HFFc6 (cell line): ENCODE results near the gene ARID2. TPM values are rescaled to one million over a fixed set of nuclear protein-coding genes. Genes with fewer than 3 reads are reported as not detected.

Experiments used
- DNase-seq: peaks from one replicate; pipeline ENCODE4 v3.0.0-alpha.2; 2018
- H3K27ac Mint-ChIP-seq: 2 replicates; pipeline ENCODE4 v1.8.0; 2020; ENCODE audit warnings: mild to moderate bottlenecking, mixed read lengths
- H3K27me3 Mint-ChIP-seq: 2 replicates; pipeline ENCODE4 v1.8.0; 2021; ENCODE audit warnings: mild to moderate bottlenecking, moderate library complexity, mixed read lengths; ENCODE audit not compliant: insufficient read depth
- H3K36me3 Mint-ChIP-seq: 2 replicates; pipeline ENCODE4 v1.8.0; 2021; ENCODE audit warnings: low read depth, mixed read lengths
- H3K4me1 Mint-ChIP-seq: 2 replicates; pipeline ENCODE4 v1.8.0; 2020; ENCODE audit warnings: low read depth, mixed read lengths
- H3K4me3 Mint-ChIP-seq: 2 replicates; pipeline ENCODE4 v1.8.0; 2020; ENCODE audit warnings: mild to moderate bottlenecking, moderate library complexity, mixed read lengths
- H3K9me3 Mint-ChIP-seq: 2 replicates; pipeline ENCODE4 v1.8.0; 2020; ENCODE audit warnings: mild to moderate bottlenecking, mixed read lengths
- CTCF ChIP-seq: fragments of 200-600 bp; sonication (generic); IDR thresholded peaks from 2 replicates; pipeline ENCODE4 v1.5.0; 2021; ENCODE audit warnings: antibody characterized with exemption, mild to moderate bottlenecking
- total RNA-seq, 6 experiments: library from RNA; stranded (reverse); fragmentation: NEBNext Ultra II Directional; extraction: Animal tissue kit (Norgen Biotek cat#: 25700); gene quantifications; 2 replicates in 1 of 6; 3 replicates in 5 of 6; pipeline ENCODE4 v1.2.3, GENCODE V29; 2021

Gene ARID2
- total RNA-seq, 6 experiments from 2014 or later = 11.5 to 15.6 (median 14.0) TPM

GRCh38 chr12:45697371-45697770 lies 32.1 kb upstream of the ARID2 start:
- peaks cover 12% of the 10 kb centered on the region; the same call in 1 of the 2 replicates for H3K9me3 Mint-ChIP-seq
- H3K4me1 Mint-ChIP-seq = no peaks in the 10 kb centered on the region; the same call in 1 of the 2 replicates
- no peak overlapping the region for H3K27ac Mint-ChIP-seq
- H3K4me3 Mint-ChIP-seq = no peak overlapping the region
- TF ChIP-seq CTCF = no peak
- DNase-seq = no peak
- H3K27me3 Mint-ChIP-seq = peaks cover 1% of the 10 kb centered on the region; the same call in 1 of the 2 replicates
- peaks cover 4% of the 10 kb centered on the region; the same call in 1 of the 2 replicates for H3K36me3 Mint-ChIP-seq

GRCh38 chr12:45701296-45701695 lies 28.2 kb upstream of the ARID2 start:
- H3K27ac Mint-ChIP-seq = no peak overlapping the region
- peaks cover 8% of the 10 kb centered on the region; the same call in 1 of the 2 replicates for H3K9me3 Mint-ChIP-seq
- H3K36me3 Mint-ChIP-seq = peaks cover 3% of the 10 kb centered on the region; the same call in 1 of the 2 replicates
- H3K4me1 Mint-ChIP-seq = peaks cover 12% of the 10 kb centered on the region
- no peaks in the 10 kb centered on the region; the same call in 1 of the 2 replicates for H3K27me3 Mint-ChIP-seq
- H3K4me3 Mint-ChIP-seq = no peak overlapping the region
- no peak for DNase-seq
- TF ChIP-seq CTCF = no peak

GRCh38 chr12:45703942-45704341 lies 25.6 kb upstream of the ARID2 start:
- no peak overlapping the region for H3K27ac Mint-ChIP-seq
- no peak for DNase-seq
- TF ChIP-seq CTCF = no peak
- H3K4me3 Mint-ChIP-seq = no peak overlapping the region
- no peaks in the 10 kb centered on the region for H3K36me3 Mint-ChIP-seq
- peaks cover 5% of the 10 kb centered on the region; the same call in 1 of the 2 replicates for H3K9me3 Mint-ChIP-seq
- H3K4me1 Mint-ChIP-seq = peaks cover 17% of the 10 kb centered on the region
- H3K27me3 Mint-ChIP-seq = no peaks in the 10 kb centered on the region; the same call in 1 of the 2 replicates

- Mint-ChIP-seq H3K4me3 (no peak overlapping the region), H3K27me3 (no peaks in the 10 kb centered on the region; the same call in 1 of the 2 replicates), H3K4me1 (peaks cover 17% of the 10 kb centered on the region), H3K9me3 (peaks cover 5% of the 10 kb centered on the region; the same call in 1 of the 2 replicates), H3K27ac (no peak overlapping the region), H3K36me3 (no peaks in the 10 kb centered on the region)
- no peak for DNase-seq
- no peak for TF ChIP-seq CTCF
Observed at GRCh38 chr12:45704968-45705367, 24.5 kb upstream of the ARID2 start.

- H3K4me1 Mint-ChIP-seq = peaks cover 17% of the 10 kb centered on the region
- H3K27me3 Mint-ChIP-seq = no peaks in the 10 kb centered on the region; the same call in 1 of the 2 replicates
- H3K4me3 Mint-ChIP-seq = no peak overlapping the region
- TF ChIP-seq CTCF = no peak
- no peak for DNase-seq
- H3K9me3 Mint-ChIP-seq = peaks cover 5% of the 10 kb centered on the region; the same call in 1 of the 2 replicates
- no peaks in the 10 kb centered on the region for H3K36me3 Mint-ChIP-seq
- H3K27ac Mint-ChIP-seq = no peak overlapping the region
Observed at GRCh38 chr12:45705404-45705803, 24.1 kb upstream of the ARID2 start.
